Retinal pigment epithelial cell (primary cell): ENCODE results near the gene CATSPERD.
A peak's percentile ranks its signal among the peaks of the same experiment; 100 is the strongest.

Experiments used
- DNase-seq: peaks from one replicate; pipeline ENCODE4 v3.0.0-alpha.2; 2010; ENCODE audit warnings: low read depth
- H3K4me3 ChIP-seq: 2 replicates; pipeline ENCODE4 v1.5.1; 2011; ENCODE audit warnings: mild to moderate bottlenecking, low read length, control low read depth, moderate library complexity
- TF ChIP-seq, protein P1 (sequence below): conservative IDR thresholded peaks from 2 replicates; pipeline ENCODE4 v1.5.1; 2011; ENCODE audit warnings: low read depth, low read length, control low read depth, inconsistent platforms

The CATSPERD gene

DNA sequence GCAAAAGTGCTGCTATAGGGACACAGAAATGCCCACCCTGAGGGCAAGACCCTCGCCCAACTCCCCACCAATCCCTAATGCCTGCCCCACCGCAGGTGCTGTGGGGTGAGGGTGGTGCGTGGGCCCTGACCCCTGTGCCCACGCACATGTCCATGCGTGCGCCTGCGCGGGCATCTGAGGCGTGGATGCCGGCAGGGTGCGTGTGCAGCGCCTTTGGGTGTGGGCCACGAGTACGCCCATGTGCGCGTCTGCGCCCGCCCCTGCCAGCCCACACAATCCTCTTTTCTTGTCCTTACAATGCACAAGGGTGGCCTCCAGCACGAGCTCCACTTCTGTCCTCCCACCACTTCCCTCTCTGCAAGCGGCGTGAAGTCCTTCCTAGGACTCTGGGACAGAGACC is 104.7 kb downstream of the CATSPERD start:
- DNase-seq = no peak
- H3K4me3 ChIP-seq = no peak overlapping the region
- TF ChIP-seq, protein P1, sequence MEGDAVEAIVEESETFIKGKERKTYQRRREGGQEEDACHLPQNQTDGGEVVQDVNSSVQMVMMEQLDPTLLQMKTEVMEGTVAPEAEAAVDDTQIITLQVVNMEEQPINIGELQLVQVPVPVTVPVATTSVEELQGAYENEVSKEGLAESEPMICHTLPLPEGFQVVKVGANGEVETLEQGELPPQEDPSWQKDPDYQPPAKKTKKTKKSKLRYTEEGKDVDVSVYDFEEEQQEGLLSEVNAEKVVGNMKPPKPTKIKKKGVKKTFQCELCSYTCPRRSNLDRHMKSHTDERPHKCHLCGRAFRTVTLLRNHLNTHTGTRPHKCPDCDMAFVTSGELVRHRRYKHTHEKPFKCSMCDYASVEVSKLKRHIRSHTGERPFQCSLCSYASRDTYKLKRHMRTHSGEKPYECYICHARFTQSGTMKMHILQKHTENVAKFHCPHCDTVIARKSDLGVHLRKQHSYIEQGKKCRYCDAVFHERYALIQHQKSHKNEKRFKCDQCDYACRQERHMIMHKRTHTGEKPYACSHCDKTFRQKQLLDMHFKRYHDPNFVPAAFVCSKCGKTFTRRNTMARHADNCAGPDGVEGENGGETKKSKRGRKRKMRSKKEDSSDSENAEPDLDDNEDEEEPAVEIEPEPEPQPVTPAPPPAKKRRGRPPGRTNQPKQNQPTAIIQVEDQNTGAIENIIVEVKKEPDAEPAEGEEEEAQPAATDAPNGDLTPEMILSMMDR = no peak

DNA sequence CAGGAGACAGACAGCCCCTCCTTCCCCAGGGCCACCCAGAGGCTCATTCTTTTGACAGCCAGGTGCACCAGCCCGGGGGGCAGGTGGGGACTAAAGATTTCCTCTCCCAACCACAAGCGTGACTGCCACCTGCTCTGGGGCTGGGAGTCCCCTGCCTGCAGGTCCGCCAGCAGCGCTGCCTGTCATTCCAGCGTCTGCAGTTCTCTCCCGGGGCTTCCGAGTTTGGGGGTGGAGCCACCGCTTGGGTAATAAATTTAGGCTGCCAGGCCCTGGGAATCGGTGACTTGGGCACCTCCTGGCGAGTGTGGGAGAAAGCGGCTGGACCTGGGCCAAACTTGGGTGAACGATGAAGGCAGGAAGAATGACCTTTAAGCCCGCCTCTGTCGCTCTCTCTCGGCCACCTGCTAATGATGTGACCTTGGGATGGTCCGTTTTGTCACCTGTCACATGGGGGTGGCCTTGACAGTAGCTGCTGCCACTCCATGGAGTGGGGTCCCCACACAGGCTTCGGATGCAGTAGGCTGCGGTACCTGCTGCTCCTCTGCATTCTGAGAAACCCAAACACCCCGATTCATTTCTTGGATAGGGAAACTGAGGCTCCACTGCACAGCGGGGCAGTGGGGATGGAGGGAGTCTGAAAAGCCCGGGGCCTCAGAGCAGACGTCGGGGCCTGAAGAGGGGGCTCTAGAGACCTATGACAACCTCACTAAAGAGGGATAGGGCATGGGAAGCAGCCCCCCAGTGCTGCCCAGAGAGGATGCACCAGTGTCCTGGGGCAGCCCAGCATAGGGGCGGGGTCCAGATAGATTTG is 106.3 kb downstream of the CATSPERD start:
- no peak for DNase-seq
- TF ChIP-seq, protein P1 = peak; percentile 12
- H3K4me3 ChIP-seq = no peak overlapping the region

DNA sequence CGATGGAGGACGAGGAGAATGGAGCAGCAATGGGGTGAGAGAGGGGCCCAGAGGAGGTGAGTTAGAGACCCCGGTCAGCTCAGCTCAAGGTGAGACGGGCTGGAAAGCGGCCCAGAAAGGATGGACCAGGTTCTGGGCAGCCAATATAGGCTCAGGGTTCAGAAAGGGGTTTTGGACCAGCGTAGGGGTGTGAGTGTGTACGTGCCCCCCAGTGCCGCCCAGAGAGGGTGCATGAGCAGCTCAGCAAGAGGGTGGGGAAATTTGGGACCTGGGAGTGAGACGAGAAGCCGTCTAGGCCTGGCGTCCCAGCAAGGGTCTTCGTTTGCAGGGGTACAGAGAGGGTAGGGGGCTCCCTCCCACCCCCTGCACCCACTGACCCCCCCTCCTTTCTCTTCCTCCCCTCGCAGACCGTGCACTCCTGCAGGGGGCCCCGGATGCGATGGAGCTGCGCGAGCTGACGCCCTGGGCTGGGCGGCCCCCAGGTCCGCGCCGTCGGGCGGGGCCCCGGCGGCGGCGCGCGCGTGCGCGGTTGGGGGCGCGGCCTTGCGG is 107.0 kb downstream of the CATSPERD start:
- DNase-seq = no peak
- H3K4me3 ChIP-seq = peak overlapping the region; percentile 36
- TF ChIP-seq, protein P1 = no peak

DNA sequence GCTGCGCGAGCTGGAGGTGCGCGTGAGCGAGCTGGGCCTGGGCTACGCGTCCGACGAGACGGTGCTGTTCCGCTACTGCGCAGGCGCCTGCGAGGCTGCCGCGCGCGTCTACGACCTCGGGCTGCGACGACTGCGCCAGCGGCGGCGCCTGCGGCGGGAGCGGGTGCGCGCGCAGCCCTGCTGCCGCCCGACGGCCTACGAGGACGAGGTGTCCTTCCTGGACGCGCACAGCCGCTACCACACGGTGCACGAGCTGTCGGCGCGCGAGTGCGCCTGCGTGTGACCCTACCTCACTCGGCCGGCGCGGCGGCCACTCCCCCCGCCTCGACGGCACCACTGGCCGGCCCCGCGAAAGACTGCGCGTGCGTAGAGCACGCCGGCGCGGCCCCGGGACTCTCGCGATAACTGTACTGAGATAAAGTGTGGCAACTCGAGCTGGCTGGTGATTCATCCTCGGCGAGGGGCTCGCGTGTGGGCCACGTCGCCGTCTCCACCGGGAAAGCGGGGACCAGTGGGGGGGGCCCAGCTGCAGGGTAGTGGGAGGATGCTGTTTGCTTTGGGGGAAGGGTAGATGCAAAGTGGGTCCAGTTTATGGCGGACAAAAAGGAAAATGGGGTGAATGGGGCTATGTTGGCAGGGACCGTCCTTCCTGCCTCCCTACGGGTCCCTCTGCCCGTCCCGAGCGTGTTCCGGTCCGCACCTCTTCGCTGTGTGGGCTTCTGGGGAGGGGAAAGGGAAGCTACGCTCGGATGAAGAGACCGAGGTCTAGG is 107.6 kb downstream of the CATSPERD start:
- peak overlapping the region; percentile 69 for H3K4me3 ChIP-seq
- peak; percentile 57 for DNase-seq
- TF ChIP-seq, protein P1 = no peak
